Mammary epithelial cell (primary cell): ENCODE results near the gene LRRC27.
"Not testable (repeated sequence)": the region's sequence is repeated elsewhere in the genome, so short reads cannot be mapped to it uniquely, and the experiment has no call there.

Experiments
- CTCF ChIP-seq, 2 donors: IDR thresholded peaks in 1 of 2; conservative IDR thresholded peaks in 1 of 2; 2 replicates each; pipeline ENCODE4 v1.5.1; 2011 to 2012; ENCODE audit warnings: inconsistent platforms in 2 of 2, low read length in 2 of 2, mild to moderate bottlenecking in 2 of 2, control low read depth in 1 of 2, low read depth in 1 of 2; ENCODE audit not compliant: insufficient read depth in 1 of 2; ENCODE audit errors: extremely low read depth in 1 of 2
- EZH2 ChIP-seq: IDR thresholded peaks from 2 replicates; pipeline ENCODE4 v1.6.1; 2012; ENCODE audit warnings: low read length, inconsistent platforms, borderline replicate concordance

GRCh38 chr10:132295481-132295880 is 36.5 kb upstream of the LRRC27 start:
- TF ChIP-seq CTCF (conservative IDR thresholded peaks at IDR 0.05 in 1 of 2, IDR thresholded peaks at IDR 0.05 in 1 of 2; ENCODE audit: extremely low read depth in 1 of 2, insufficient read depth in 1 of 2, low read depth in 1 of 2, low read length in 2 of 2); EZH2: not testable (repeated sequence)
